Right cardiac atrium (tissue), 5 donors: ENCODE measurements around the gene TCEA2. TPM values are rescaled to one million over a fixed set of nuclear protein-coding genes. Genes with fewer than 3 reads are reported as not detected.
A peak's percentile ranks its signal among the peaks of the same experiment; 100 is the strongest.

Experiments
- ATAC-seq, 2 donors: fragments of 200-7000 bp; cut with Tn5 transposase; one replicate each; pipeline versions ENCODE4 v1.8.0 to v1.9.1; 2020; ENCODE audit warnings: moderate library complexity in 2 of 2, mild to moderate bottlenecking in 1 of 2
- DNase-seq, 3 donors: peaks; one replicate each; pipeline ENCODE4 v3.0.0-alpha.2; 2020
- H3K27ac ChIP-seq: one replicate; pipeline ENCODE4 v1.5.1; 2013; ENCODE audit warnings: mild to moderate bottlenecking, low read length, control low read depth, moderate library complexity
- H3K27me3 ChIP-seq: one replicate; pipeline ENCODE4 v1.6.1; 2013; ENCODE audit not compliant: control insufficient read depth, insufficient read depth
- H3K4me1 ChIP-seq: one replicate; pipeline ENCODE4 v1.6.1; 2013; ENCODE audit warnings: low read length; ENCODE audit not compliant: control insufficient read depth, insufficient read depth
- H3K4me3 ChIP-seq: one replicate; pipeline ENCODE4 v1.5.1; 2013; ENCODE audit warnings: low read length, control low read depth
- H3K9me3 ChIP-seq: one replicate; pipeline ENCODE4 v1.6.1; 2013; ENCODE audit warnings: low read length; ENCODE audit not compliant: control insufficient read depth
- WGBS: extraction: QIAGEN DNeasy Blood & Tissue Kit; methylation state at CpG from one replicate; pipeline ENCODE4 v1.1.7; 2013; 5-methylcytosine and 5-hydroxymethylcytosine counted together
- intact Hi-C, 4 donors: fragments of 100-400 bp; cut with DNase I; formaldehyde crosslinking; loops; one replicate each; pipeline versions ENCODE4 v1.11.0 to v1.14.0; 2022 to 2023
- polyA plus RNA-seq: library from polyadenylated mRNA; stranded (reverse); fragments of 200-250 nt; gene quantifications from one replicate; pipeline ENCODE4 v1.2.3, GENCODE V29; 2013
- total RNA-seq, 4 donors: library from RNA; stranded (reverse); fragmentation: NEBNext Ultra II Directional; extraction: Animal tissue kit (Norgen Biotek cat#: 25700); gene quantifications; one replicate each; pipeline ENCODE4 v1.2.1, GENCODE V29; 2021
- donor health status: healthy with polysubstance abuse.
- donor health status: DM: no; HTN: yes; CAD: no.
- donor health status: DM: no; HTN: no; CAD: no.
- donor health status: DM: no; HTN: yes; CAD: no; lungs with severe emphysema.
- donor health status: DM: yes; HTN: yes; CAD: no.

TCEA2 gene
- total and polyA plus RNA-seq, 5 donors = 38.3 to 52.0 (median 48.0) TPM

GRCh38 chr20:64074963-64075362, 12.0 kb downstream of the TCEA2 start:
- no peaks in the 10 kb centered on the region for H3K4me1 ChIP-seq
- ATAC-seq (no peak), DNase-seq (peak in 2 of 3 donors; percentile 45 to 47)
- no peak overlapping the region for H3K27ac ChIP-seq
- H3K9me3 ChIP-seq = no peaks in the 10 kb centered on the region
- WGBS = 91% methylated on average over 8 of the region's 8 CpGs
- no peak overlapping the region for H3K4me3 ChIP-seq
- intact Hi-C loops = no loop called here
- no peaks in the 10 kb centered on the region for H3K27me3 ChIP-seq

- DNase-seq (peak in 1 of 3 donors; percentile 55), ATAC-seq (no peak)
- WGBS = 91% methylated on average over 12 of the region's 12 CpGs
- intact Hi-C loops = no loop called here
- no peaks in the 10 kb centered on the region for H3K9me3 ChIP-seq
- H3K27me3 ChIP-seq = no peaks in the 10 kb centered on the region
- H3K27ac ChIP-seq = no peak overlapping the region
- no peaks in the 10 kb centered on the region for H3K4me1 ChIP-seq
- no peak overlapping the region for H3K4me3 ChIP-seq
Observed at GRCh38 chr20:64075556-64075955, 12.6 kb downstream of the TCEA2 start.

GRCh38 chr20:64076061-64076997, 13.3 kb downstream of the TCEA2 start:
- DNase-seq (peak; percentile 14 to 57 (median 44)), ATAC-seq (no peak)
- Histone ChIP-seq H3K9me3 (no peaks in the 10 kb centered on the region), H3K4me1 (no peaks in the 10 kb centered on the region), H3K27me3 (no peaks in the 10 kb centered on the region), H3K27ac (no peak overlapping the region), H3K4me3 (no peak overlapping the region)
- 95% methylated on average over 20 of the region's 22 CpGs for WGBS
- intact Hi-C loops = no loop called here

- intact Hi-C loops = no loop called here
- DNase-seq = peak; percentile 44 to 80 (median 78)
- WGBS = 84% methylated on average over 8 of the region's 8 CpGs
- Histone ChIP-seq H3K4me3 (no peak overlapping the region), H3K27ac (no peak overlapping the region), H3K9me3 (no peaks in the 10 kb centered on the region), H3K4me1 (no peaks in the 10 kb centered on the region), H3K27me3 (no peaks in the 10 kb centered on the region)
- ATAC-seq = no peak
Observed at GRCh38 chr20:64077094-64077493, 14.1 kb downstream of the TCEA2 start.

GRCh38 chr20:64077541-64077875, 14.5 kb downstream of the TCEA2 start:
- H3K4me1 ChIP-seq = no peaks in the 10 kb centered on the region
- H3K27me3 ChIP-seq = no peaks in the 10 kb centered on the region
- DNase-seq = peak; percentile 15 to 60 (median 60)
- no peak for ATAC-seq
- H3K27ac ChIP-seq = no peak overlapping the region
- WGBS = 80% methylated on average over 7 of the region's 7 CpGs
- no peaks in the 10 kb centered on the region for H3K9me3 ChIP-seq
- no peak overlapping the region for H3K4me3 ChIP-seq
- intact Hi-C loops = no loop called here

GRCh38 chr20:64077876-64078551, 15.0 kb downstream of the TCEA2 start:
- Histone ChIP-seq H3K9me3 (no peaks in the 10 kb centered on the region), H3K4me3 (peak overlapping the region; percentile 85), H3K4me1 (no peaks in the 10 kb centered on the region), H3K27ac (no peak overlapping the region), H3K27me3 (no peaks in the 10 kb centered on the region)
- DNase-seq (peak; percentile 20 to 64 (median 63)), ATAC-seq (no peak)
- intact Hi-C loops = no loop called here
- WGBS = 60% methylated on average over 15 of the region's 15 CpGs

- DNase-seq = no peak
- H3K27ac ChIP-seq = no peak overlapping the region
Observed at GRCh38 chr20:64078934-64079272, 15.9 kb downstream of the TCEA2 start.

GRCh38 chr20:64079273-64080012, 16.4 kb downstream of the TCEA2 start, which contains the start of gene RGS19:
TSS of gene RGS19 (minus strand) at chr20:64079518. CDS start at chr20:64076886, 2,632 bp downstream.
- peak; percentile 64 to 65 for ATAC-seq
- H3K9me3 ChIP-seq = no peaks in the 10 kb centered on the region
- H3K4me3 ChIP-seq = peak within 1 kb of the TSS; percentile 85
- WGBS = 1% methylated on average over 73 of the region's 73 CpGs
- H3K27me3 ChIP-seq = no peaks in the 10 kb centered on the region
- H3K27ac ChIP-seq = peak within 1 kb of the TSS; percentile 51
- H3K4me1 ChIP-seq = no peaks in the 10 kb centered on the region
- peak; percentile 85 to 93 (median 93) for DNase-seq
- intact Hi-C loops = loop anchor here in 1 of 4 donors (5.0 kb wide), 1 partner anchor 43 kb away; no protein-coding TSS in a partner anchor

More at GRCh38 chr20:64078934-64079272, 15.9 kb downstream of the TCEA2 start:
- H3K27me3 ChIP-seq = no peaks in the 10 kb centered on the region
- H3K4me3 ChIP-seq = peak overlapping the region; percentile 85
- 23% methylated on average over 4 of the region's 4 CpGs for WGBS
- H3K4me1 ChIP-seq = no peaks in the 10 kb centered on the region
- H3K9me3 ChIP-seq = no peaks in the 10 kb centered on the region
- no peak for ATAC-seq
- intact Hi-C loops = no loop called here

- H3K9me3 ChIP-seq = no peaks in the 10 kb centered on the region
- intact Hi-C loops = loop anchor here in 1 of 4 donors (5.0 kb wide), 1 partner anchor 42 kb away; no protein-coding TSS in a partner anchor
- H3K27ac ChIP-seq = peak within 1 kb of the TSS; percentile 51
- 4% methylated on average over 62 of the region's 62 CpGs for WGBS
- no peaks in the 10 kb centered on the region for H3K27me3 ChIP-seq
- no peaks in the 10 kb centered on the region for H3K4me1 ChIP-seq
- DNase-seq (peak in 2 of 3 donors; percentile 53 to 55), ATAC-seq (peak in 1 of 2 donors; percentile 1)
- peak within 1 kb of the TSS; percentile 85 for H3K4me3 ChIP-seq
Observed at GRCh38 chr20:64080013-64080812, 17.2 kb downstream of the TCEA2 start, which contains the start of gene OPRL1. TSS of gene OPRL1 (plus strand) at chr20:64080082. CDS start at chr20:64092721, 12,639 bp downstream.
